DMS53 (cell line): ENCODE data around the gene EFCC1.
A peak's percentile ranks its signal among the peaks of the same experiment; 100 is the strongest.
"Not testable (repeated sequence)": the region's sequence is repeated elsewhere in the genome, so short reads cannot be mapped to it uniquely, and the experiment has no call there.

Experiments
- DNase-seq: peaks from one replicate; lab custom pipeline; 2025; lab: John Stamatoyannopoulos, UW

The EFCC1 gene

GRCh38 chr3:129081503-129081902, 80.4 kb downstream of the EFCC1 start:
- DNase-seq = no peak

DNA sequence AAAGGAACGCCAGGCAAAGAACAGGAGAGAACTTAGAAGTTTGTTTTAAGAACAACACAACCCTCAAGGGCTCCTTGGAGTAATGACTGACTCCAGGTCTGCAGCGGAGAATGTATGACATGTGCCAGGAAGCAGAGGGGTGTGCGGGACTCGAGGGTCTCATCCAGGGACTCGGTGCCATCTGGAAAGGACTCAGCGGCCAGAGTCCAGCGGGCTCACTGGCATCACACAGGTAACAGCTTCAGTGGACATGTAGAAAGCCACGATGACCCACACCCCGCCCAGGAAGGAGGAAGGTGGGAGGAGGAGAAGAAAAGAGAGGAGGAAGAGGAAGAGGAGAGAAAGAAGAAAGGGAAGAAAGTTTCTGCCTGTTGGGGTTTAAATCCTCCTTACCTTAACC, 80.9 kb downstream of the EFCC1 start:
- no peak for DNase-seq

- no peak for DNase-seq
Observed at GRCh38 chr3:129084501-129084900, 83.4 kb downstream of the EFCC1 start.

DNA sequence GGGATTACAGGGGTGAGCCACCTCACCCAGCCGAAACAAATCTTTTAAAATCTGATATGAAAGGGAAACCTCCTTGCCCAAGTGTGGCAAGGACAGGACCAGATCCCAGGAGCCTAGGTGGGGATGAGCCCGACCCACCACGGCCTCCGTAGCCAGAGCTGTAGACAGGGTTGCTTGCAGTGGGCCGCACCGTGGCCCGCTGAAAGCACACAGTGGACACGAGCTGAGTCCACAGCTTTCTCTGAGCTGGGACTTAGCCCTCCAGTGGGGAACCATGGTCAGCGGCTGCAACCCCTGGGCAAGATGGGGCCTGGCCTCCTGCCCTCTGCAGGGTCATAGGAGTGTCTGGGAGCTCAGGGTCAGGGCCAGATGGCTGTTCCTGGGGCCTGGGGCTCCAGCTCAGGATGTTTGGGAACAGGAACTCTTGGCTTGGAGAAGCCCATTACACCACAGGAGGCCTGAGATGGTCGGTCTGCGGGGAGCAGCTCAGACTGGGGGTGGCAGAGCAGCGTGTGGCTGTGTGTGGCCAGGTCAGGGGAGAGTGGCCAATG, 84.1 kb downstream of the EFCC1 start:
- no peak for DNase-seq

DNA sequence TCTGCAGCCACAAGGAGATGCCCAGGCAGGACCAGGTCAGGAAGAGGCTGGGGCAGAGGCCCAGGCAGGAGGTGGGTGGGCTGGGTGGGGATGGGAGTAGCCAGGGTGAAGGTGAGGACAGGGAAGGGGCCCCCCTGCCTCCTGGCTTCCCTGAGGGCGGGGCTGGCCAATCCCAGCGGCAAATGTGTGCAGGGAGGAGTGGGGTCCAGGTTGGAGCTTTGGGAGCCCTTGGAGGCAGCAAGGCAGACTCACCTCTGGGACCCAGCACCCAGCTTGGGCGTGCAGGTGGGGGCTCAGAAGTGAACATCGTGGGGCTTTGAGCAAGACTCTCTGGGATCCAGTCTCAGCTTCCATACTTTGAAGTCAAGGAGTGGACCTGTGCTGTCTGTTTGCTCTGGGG, 84.7 kb downstream of the EFCC1 start:
- no peak for DNase-seq

GRCh38 chr3:129087138-129087702, 86.1 kb downstream of the EFCC1 start:
- DNase-seq = no peak

- DNase-seq = peak; percentile 58
Observed at GRCh38 chr3:129087904-129088303, 86.8 kb downstream of the EFCC1 start.

DNA sequence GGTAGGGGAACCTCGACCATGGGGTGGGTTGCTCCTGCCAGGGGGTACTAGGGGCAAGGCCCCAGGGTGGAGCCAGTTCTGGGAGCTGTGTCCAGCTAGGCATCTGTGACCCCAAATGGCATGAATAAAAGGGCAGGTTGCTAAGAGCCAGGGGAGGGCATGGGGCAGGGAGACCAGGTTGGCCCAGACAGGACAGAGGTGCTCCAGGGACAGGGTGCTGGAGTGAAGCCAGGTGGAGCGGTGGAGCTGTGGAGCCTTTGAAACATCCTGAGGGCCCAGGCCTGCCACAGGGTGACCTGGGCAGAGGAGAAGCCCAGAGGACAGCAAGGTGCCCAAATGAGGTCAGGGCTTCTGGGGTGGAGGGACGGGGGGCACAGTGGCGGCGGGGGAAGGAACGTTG, 87.2 kb downstream of the EFCC1 start:
- not testable (repeated sequence) for DNase-seq
